AG08395 (cell line): ENCODE measurements around the gene PARP8.
A peak's percentile ranks its signal among the peaks of the same experiment; 100 is the strongest.
"Not testable (repeated sequence)": the region's sequence is repeated elsewhere in the genome, so short reads cannot be mapped to it uniquely, and the experiment has no call there.

Source experiments
- DNase-seq: peaks from one replicate; pipeline ENCODE4 v3.0.0; 2012; ENCODE audit warnings: mixed read lengths, low spot score

The PARP8 gene

GRCh38 chr5:50687548-50687947 is 21.1 kb downstream of the PARP8 start:
- DNase-seq, result no peak

DNA sequence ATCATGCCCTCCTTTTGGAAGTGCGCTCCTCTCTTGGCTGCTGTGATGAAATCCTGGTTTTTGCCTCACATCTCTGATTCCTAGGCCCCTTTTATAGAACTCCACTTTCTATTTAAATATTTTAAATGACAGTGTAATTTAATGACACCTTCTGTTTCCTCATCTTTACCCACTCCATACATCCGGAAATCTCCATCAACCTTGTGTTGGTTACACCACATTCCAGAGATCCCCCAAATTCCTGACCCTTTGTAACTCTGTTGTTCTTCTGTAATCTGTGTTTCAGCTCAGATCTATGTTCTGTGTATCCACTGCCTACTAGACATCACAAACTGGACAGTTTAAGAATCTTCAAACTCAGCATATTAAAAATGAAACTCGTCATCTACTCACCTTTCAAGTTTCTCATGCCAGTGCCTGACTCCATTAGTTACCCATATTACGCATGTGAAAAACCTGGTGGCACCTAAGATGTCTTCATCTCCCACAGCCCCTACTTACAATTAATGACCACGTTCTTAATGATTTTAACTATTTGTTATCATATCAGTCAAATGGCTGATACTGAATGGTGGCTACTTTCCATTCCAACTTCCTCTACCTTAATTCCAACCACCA is 25.1 kb downstream of the PARP8 start:
- DNase-seq, result no peak

GRCh38 chr5:50694027-50694590 is 27.7 kb downstream of the PARP8 start:
- DNase-seq, result no peak

- DNase-seq, result not testable (repeated sequence)
Observed at GRCh38 chr5:50694626-50695025, 28.2 kb downstream of the PARP8 start.

- no peak for DNase-seq
Observed at GRCh38 chr5:50697739-50698138, 31.3 kb downstream of the PARP8 start.

DNA sequence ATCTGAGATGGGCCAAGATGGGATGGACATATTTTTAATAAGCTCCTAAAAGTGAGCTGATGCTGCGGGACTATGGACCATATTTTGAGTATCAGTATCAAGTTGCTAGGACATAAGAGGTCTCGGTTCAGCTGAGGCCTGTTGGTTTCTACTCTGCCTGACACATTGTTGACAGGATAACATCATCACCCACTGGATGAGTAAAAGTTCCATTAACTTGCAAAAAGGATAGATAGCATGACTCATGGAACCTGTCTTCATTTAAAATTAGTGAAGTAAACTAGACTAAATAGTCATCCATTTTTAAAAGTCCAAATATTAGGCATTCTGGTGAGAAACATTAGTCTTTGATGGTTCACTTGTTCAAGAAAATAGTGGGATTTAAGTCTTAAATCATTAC is 33.3 kb downstream of the PARP8 start:
- DNase-seq, result no peak

DNA sequence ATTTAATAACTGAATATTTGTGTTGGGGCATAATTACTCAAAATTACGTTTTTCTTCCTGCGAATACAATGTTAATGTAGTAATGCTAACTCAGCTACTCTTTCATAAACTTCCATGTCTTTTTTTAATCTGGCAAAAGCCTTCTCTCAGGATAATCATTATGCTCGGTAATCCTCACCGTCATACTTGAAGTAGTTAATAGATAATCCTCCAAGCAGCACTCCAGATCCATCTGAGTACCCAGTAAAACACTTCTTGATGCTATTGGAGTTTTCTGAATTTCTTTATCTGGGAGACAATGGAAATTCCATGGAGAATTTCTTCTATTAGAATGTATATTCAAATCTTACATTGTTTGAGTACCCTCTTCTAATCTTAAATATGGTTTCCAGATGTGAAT is 34.3 kb downstream of the PARP8 start:
- no peak for DNase-seq

DNA sequence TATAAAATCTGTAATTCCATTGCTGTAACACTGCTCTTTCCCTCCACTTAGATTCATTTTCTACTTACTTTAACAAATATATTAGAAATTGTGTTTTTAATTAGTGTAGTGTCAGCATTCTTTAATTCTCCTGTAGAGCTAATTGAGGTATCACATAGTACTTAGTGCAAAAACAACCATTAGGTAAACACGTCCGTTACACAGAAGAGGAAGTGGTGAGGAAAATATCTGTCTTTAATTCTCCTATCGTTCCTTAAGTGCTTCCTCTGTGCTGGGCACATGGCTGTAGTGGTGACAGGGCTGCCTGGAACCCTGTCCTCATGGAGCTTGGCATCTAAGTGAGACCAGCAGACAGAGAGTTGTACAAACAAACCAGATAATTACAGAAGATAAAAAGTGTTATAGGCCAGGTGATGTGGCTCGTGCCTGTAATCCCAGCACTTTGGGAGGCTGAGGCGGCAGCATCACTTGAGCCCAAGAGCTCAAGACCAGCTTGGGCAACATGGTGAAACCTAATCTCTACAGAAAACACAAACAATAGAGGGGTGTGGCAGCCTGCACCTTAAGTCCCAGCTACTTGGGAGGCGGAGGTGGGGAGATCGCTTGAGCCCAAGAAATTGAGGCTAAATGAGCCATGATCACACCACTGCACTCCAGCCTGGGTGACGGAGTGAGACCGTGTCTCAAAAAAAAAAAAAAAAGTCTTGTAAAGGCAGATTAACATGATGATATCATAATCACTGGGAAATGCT is 36.4 kb downstream of the PARP8 start:
- no peak for DNase-seq

GRCh38 chr5:50703367-50703666 is 36.9 kb downstream of the PARP8 start:
- DNase-seq, result no peak

DNA sequence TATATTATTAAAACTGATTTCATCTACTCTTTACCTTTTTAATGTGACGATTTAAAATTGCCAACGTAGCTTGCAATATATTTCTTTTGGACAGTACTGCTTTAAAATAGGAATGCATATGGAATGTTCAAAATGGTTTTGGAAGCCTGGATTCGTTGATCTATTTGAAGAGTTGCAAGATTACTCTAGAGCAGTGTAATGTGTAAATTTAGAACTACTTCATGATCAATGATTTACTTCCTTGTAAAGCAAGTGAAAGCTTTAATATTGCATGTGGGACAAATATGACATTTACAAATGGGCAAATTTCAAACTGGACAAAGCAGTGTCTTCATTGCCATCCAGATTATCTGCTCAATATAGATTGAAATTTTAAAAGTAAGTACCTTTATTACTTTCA is 38.3 kb downstream of the PARP8 start:
- DNase-seq, result no peak

GRCh38 chr5:50709471-50709870 is 43.0 kb downstream of the PARP8 start:
- DNase-seq, result peak; percentile 42

DNA sequence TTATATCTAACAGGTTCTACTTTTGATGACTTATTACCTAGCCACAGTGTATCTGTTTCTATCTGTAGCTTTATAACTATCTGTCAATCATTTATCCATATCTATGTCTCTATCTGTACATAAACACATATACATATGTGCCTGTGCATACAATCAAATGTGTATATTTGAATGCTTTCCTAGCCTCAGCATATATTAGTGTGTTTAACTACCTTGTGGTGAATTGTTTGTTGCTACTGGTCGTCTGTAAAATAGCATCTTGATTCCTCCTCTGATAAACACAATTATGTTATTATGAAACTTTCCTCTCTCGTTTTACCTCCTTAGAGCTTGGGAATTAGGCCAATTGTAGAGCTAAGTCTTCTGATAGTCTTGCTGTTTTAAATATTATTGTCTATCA is 44.4 kb downstream of the PARP8 start:
- no peak for DNase-seq

- DNase-seq, result peak; percentile 4
Observed at GRCh38 chr5:50711280-50711679, 44.8 kb downstream of the PARP8 start.

DNA sequence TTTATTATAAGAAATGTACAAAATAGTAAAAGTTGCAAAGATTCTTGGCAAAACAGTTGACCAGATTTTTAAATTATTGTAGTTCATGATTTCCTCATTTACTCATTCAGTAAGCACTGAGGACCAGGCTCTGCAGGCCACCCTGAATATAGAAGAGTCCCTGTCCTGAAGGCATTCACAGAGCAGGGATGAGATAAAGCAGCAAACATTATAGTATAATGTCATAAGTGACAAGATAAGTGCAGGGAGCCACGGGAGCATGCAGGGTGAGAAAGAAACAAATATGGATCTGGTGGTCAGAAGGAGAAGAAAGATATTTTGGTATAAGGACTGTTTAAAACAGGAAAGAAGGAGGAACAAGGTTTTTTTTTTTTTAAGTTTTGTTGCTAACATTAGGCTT is 46.0 kb downstream of the PARP8 start:
- no peak for DNase-seq

GRCh38 chr5:50715001-50715400 is 48.6 kb downstream of the PARP8 start:
- no peak for DNase-seq

GRCh38 chr5:50716134-50716533 is 49.7 kb downstream of the PARP8 start:
- DNase-seq, result no peak

DNA sequence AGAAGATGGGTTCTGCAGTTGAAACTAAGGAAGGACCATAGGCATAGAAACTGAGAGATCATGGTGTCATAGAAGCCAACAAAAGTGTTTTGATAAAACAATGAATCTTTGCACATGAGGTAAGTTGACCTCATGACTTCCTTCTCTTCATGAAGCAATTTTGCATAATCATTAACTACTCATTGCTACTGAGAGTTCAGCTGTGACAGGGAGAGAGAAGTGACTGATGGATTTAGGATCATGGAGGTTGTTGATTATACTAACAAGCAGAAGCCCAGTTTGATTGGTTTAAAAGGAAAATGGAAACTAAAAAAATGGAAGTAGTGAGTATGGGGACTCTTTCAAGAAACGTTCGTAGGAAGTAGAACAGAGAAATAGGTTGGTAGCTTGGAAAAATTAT is 51.2 kb downstream of the PARP8 start:
- no peak for DNase-seq

- no peak for DNase-seq
Observed at GRCh38 chr5:50720061-50720710, 53.7 kb downstream of the PARP8 start.

DNA sequence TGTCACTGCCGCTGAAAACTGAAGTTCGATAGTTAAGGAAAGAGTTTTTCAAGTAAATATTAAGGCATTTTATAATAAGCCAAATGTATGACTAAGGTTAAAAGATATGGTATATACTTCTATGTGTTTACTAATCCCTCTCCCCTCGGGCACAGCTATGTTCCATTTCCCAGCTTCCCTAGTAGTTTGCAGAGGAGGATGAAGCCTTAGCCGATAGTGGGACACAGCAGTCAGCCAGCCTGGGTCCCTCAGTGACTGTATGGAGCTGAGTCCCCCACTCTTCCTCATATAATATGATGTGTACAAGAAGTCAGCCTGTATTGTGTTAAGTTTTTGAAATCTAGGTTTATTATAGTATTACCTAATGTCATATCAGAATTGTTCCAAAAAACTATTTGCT is 55.8 kb downstream of the PARP8 start:
- DNase-seq, result no peak

- no peak for DNase-seq
Observed at GRCh38 chr5:50724262-50724661, 57.8 kb downstream of the PARP8 start.

DNA sequence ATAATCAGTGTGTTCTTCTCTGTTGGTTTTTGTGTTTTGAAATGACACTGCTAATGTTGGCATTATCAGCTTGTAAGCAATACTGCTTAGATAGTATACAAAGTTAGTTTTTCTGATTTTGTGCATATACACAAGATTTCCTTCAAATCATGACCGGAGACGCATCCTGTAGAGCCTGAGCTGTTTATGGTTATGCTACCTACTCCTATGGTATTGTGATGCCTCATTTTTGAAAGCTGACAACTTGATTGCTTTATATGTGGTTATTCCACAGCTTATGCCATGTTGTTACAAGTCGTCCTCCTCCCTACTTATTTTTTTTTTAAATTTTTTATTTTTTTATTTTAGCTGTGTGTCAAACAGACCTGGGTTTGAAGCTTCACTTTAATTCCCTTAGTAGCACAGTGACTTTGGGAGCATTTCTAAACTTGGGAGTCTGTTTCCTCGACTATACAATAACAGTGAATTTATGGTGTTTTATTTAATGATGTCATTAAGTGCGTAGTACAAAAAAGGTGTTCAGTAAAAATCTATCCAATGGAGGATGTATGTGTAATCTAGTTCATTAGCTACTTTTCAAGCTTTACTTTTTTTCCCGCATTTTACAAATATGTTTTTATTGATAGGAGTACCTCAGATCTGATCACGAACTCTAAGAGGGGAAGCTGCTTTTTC is 59.5 kb downstream of the PARP8 start:
- DNase-seq, result no peak

GRCh38 chr5:50726475-50727148 is 60.2 kb downstream of the PARP8 start:
- DNase-seq, result no peak
